ENCODE results near the gene THEMIS. TPM values are rescaled to one million over a fixed set of nuclear protein-coding genes. Genes with fewer than 3 reads are reported as not detected.

THEMIS gene
- total RNA-seq, 4 donors from 2014 or later = 0.68 to 1.8 (median 1.4) TPM

GRCh38 chr6:127857051-127857637 is 43.7 kb downstream of the THEMIS start:
- WGBS, 2 donors = 81% methylated on average over 1 of the region's 1 CpG
- intact Hi-C loops (cut with DNase I) = no loop called here
- no peaks in the 10 kb centered on the region for H3K27me3 ChIP-seq
- no peaks in the 10 kb centered on the region for H3K4me1 ChIP-seq
- H3K4me3 ChIP-seq (replicated peaks in 1 of 3) = no peak overlapping the region
- no peak overlapping the region for H3K27ac ChIP-seq
- H3K36me3 ChIP-seq = no peaks in the 10 kb centered on the region
- no peak for DNase-seq
- H3K9me3 ChIP-seq = no peaks in the 10 kb centered on the region
- TF ChIP-seq POLR2A (IDR thresholded peaks at IDR 0.05) (no peak), CTCF (IDR thresholded peaks at IDR 0.05) (no peak)

GRCh38 chr6:127855542-127856159 is 45.2 kb downstream of the THEMIS start:
- TF ChIP-seq CTCF (IDR thresholded peaks at IDR 0.05) (peak in 4 of 6 experiments; percentile 15 to 43 (median 28)), POLR2A (IDR thresholded peaks at IDR 0.05) (no peak)
- WGBS, 2 donors = 39 to 53% methylated on average over 4 of the region's 4 CpGs

GRCh38 chr6:127854009-127854408 is 46.8 kb downstream of the THEMIS start:
- H3K4me3 ChIP-seq (replicated peaks in 1 of 3) = no peak overlapping the region

More at GRCh38 chr6:127855542-127856159, 45.2 kb downstream of the THEMIS start:
- intact Hi-C loops (cut with DNase I) = no loop called here
- Histone ChIP-seq H3K4me1 (no peaks in the 10 kb centered on the region), H3K9me3 (no peaks in the 10 kb centered on the region), H3K4me3 (replicated peaks in 1 of 3) (no peak overlapping the region), H3K27me3 (no peaks in the 10 kb centered on the region), H3K27ac (no peak overlapping the region), H3K36me3 (no peaks in the 10 kb centered on the region)
- DNase-seq = peak; percentile 5 to 18

GRCh38 chr6:127851197-127851596 is 49.7 kb downstream of the THEMIS start:
- no peaks in the 10 kb centered on the region for H3K27me3 ChIP-seq
- H3K4me1 ChIP-seq = no peaks in the 10 kb centered on the region
- TF ChIP-seq POLR2A (IDR thresholded peaks at IDR 0.05) (no peak), CTCF (IDR thresholded peaks at IDR 0.05) (no peak)
- no peak for DNase-seq
- no peak overlapping the region for H3K27ac ChIP-seq
- no peaks in the 10 kb centered on the region for H3K9me3 ChIP-seq
- intact Hi-C loops (cut with DNase I) = no loop called here
- H3K4me3 ChIP-seq (replicated peaks in 1 of 3) = no peak overlapping the region
- no peaks in the 10 kb centered on the region for H3K36me3 ChIP-seq
- 83 to 89% methylated on average over 1 of the region's 1 CpG for WGBS, 2 donors

More at GRCh38 chr6:127854009-127854408, 46.8 kb downstream of the THEMIS start:
- H3K27ac ChIP-seq = no peak overlapping the region
- TF ChIP-seq CTCF (IDR thresholded peaks at IDR 0.05) = no peak
- no peak for TF ChIP-seq POLR2A (IDR thresholded peaks at IDR 0.05)
- DNase-seq = no peak
- 93% methylated on average over 1 of the region's 1 CpG for WGBS, 2 donors
- H3K27me3 ChIP-seq = no peaks in the 10 kb centered on the region
- H3K9me3 ChIP-seq = no peaks in the 10 kb centered on the region
- no peaks in the 10 kb centered on the region for H3K36me3 ChIP-seq
- H3K4me1 ChIP-seq = no peaks in the 10 kb centered on the region
- intact Hi-C loops (cut with DNase I) = no loop called here

GRCh38 chr6:127845242-127845641 is 55.6 kb downstream of the THEMIS start:
- Histone ChIP-seq H3K9me3 (no peaks in the 10 kb centered on the region), H3K4me1 (no peaks in the 10 kb centered on the region), H3K36me3 (no peaks in the 10 kb centered on the region), H3K27ac (no peak overlapping the region), H3K27me3 (no peaks in the 10 kb centered on the region), H3K4me3 (replicated peaks in 1 of 3) (no peak overlapping the region)
- intact Hi-C loops (cut with DNase I) = no loop called here
- DNase-seq = no peak
- 86 to 89% methylated on average over 3 of the region's 3 CpGs for WGBS, 2 donors
- TF ChIP-seq POLR2A (IDR thresholded peaks at IDR 0.05) (no peak), CTCF (IDR thresholded peaks at IDR 0.05) (no peak)
